Lower lobe of right lung (tissue), 2 donors: ENCODE results near the gene SH2B3. TPM values are rescaled to one million over a fixed set of nuclear protein-coding genes. Genes with fewer than 3 reads are reported as not detected.

Source experiments
- ATAC-seq, 2 donors: fragments of 200-7000 bp; cut with Tn5 transposase; one replicate each; pipeline ENCODE4 v1.9.1; 2020 to 2022; ENCODE audit warnings: mild to moderate bottlenecking in 2 of 2, moderate library complexity in 2 of 2
- DNase-seq: peaks from one replicate; pipeline ENCODE4 v3.0.0-alpha.2; 2020
- H3K27ac ChIP-seq: fragments of 200-600 bp; one replicate; pipeline ENCODE4 v1.8.0; 2022
- H3K27me3 ChIP-seq: fragments of 200-600 bp; one replicate; pipeline ENCODE4 v1.8.0; 2022; ENCODE audit warnings: low read depth
- H3K36me3 ChIP-seq: fragments of 200-600 bp; one replicate; pipeline ENCODE4 v1.8.0; 2022; ENCODE audit warnings: mild to moderate bottlenecking
- H3K4me1 ChIP-seq: fragments of 200-600 bp; one replicate; pipeline ENCODE4 v1.8.0; 2022
- H3K4me3 ChIP-seq: fragments of 200-600 bp; one replicate; pipeline ENCODE4 v1.8.0; 2022; ENCODE audit warnings: mild to moderate bottlenecking
- H3K9me3 ChIP-seq: fragments of 200-600 bp; one replicate; pipeline ENCODE4 v1.8.0; 2022
- CTCF ChIP-seq: fragments of 200-600 bp; IDR thresholded peaks from one replicate; pipeline ENCODE4 v1.8.0; 2022; ENCODE audit warnings: antibody characterized with exemption, mild to moderate bottlenecking
- intact Hi-C: fragments of 100-400 bp; cut with DNase I; formaldehyde crosslinking; loops from one replicate; pipeline ENCODE4 v1.11.0; 2022
- total RNA-seq: library from RNA; stranded (reverse); fragmentation: NEBNext Ultra II Directional; extraction: Animal tissue kit (Norgen Biotek cat#: 25700); gene quantifications from one replicate; pipeline ENCODE4 v1.2.1, GENCODE V29; 2021
- donor health status: DM: no; HTN: yes; CAD: no; lungs with severe emphysema.

The SH2B3 gene
- total RNA-seq, 1 donor from 2014 or later = 49.5 TPM

- no peak overlapping the region for H3K27ac ChIP-seq
- H3K9me3 ChIP-seq = no peaks in the 10 kb centered on the region
- no peaks in the 10 kb centered on the region for H3K27me3 ChIP-seq
- H3K4me3 ChIP-seq = no peak overlapping the region
- ATAC-seq = no peak
- H3K36me3 ChIP-seq = peaks cover 47% of the 10 kb centered on the region
- peaks cover 12% of the 10 kb centered on the region for H3K4me1 ChIP-seq
- intact Hi-C loops = no loop called here
- TF ChIP-seq CTCF = no peak
- DNase-seq = no peak
Observed at GRCh38 chr12:111418594-111418880, 12.8 kb downstream of the SH2B3 start.

- H3K36me3 ChIP-seq = peaks cover 47% of the 10 kb centered on the region
- H3K27me3 ChIP-seq = no peaks in the 10 kb centered on the region
- no peak for TF ChIP-seq CTCF
- intact Hi-C loops = no loop called here
- H3K27ac ChIP-seq = no peak overlapping the region
- DNase-seq (no peak), ATAC-seq (no peak)
- H3K9me3 ChIP-seq = no peaks in the 10 kb centered on the region
- H3K4me1 ChIP-seq = peaks cover 13% of the 10 kb centered on the region
- H3K4me3 ChIP-seq = no peak overlapping the region
Observed at GRCh38 chr12:111419784-111420183, 14.1 kb downstream of the SH2B3 start.

- intact Hi-C loops = no loop called here
- no peak for TF ChIP-seq CTCF
- DNase-seq = no peak
- H3K4me3 ChIP-seq = no peak overlapping the region
- H3K9me3 ChIP-seq = no peaks in the 10 kb centered on the region
- no peak for ATAC-seq
- H3K4me1 ChIP-seq = peaks cover 20% of the 10 kb centered on the region
- H3K27me3 ChIP-seq = no peaks in the 10 kb centered on the region
- H3K27ac ChIP-seq = no peak overlapping the region
- H3K36me3 ChIP-seq = peaks cover 47% of the 10 kb centered on the region
Observed at GRCh38 chr12:111420494-111420893, 14.8 kb downstream of the SH2B3 start.

- no peak overlapping the region for H3K4me3 ChIP-seq
- H3K9me3 ChIP-seq = no peaks in the 10 kb centered on the region
- peaks cover 29% of the 10 kb centered on the region for H3K36me3 ChIP-seq
- DNase-seq (no peak), ATAC-seq (no peak)
- no peak for TF ChIP-seq CTCF
- H3K27ac ChIP-seq = peak overlapping the region; percentile 41
- H3K4me1 ChIP-seq = peaks cover 58% of the 10 kb centered on the region
- intact Hi-C loops = no loop called here
- H3K27me3 ChIP-seq = no peaks in the 10 kb centered on the region
Observed at GRCh38 chr12:111424189-111424792, 18.6 kb downstream of the SH2B3 start.

GRCh38 chr12:111424793-111425251 lies 19.1 kb downstream of the SH2B3 start:
- no peak for TF ChIP-seq CTCF
- DNase-seq (no peak), ATAC-seq (no peak)
- peaks cover 24% of the 10 kb centered on the region for H3K36me3 ChIP-seq
- H3K27me3 ChIP-seq = no peaks in the 10 kb centered on the region
- no peak overlapping the region for H3K4me3 ChIP-seq
- intact Hi-C loops = no loop called here
- no peaks in the 10 kb centered on the region for H3K9me3 ChIP-seq
- peak overlapping the region; percentile 41 for H3K27ac ChIP-seq
- H3K4me1 ChIP-seq = peaks cover 63% of the 10 kb centered on the region
